Naive thymus-derived CD8-positive, alpha-beta T cell (primary cell): ENCODE results near the gene ZNF766. TPM values are rescaled to one million over a fixed set of nuclear protein-coding genes. Genes with fewer than 3 reads are reported as not detected.
"Not testable (repeated sequence)": the region's sequence is repeated elsewhere in the genome, so short reads cannot be mapped to it uniquely, and the experiment has no call there.

Experiments
- ATAC-seq, 2 donors: fragments of 150-1000 bp; cut with Tn5 transposase in 1 of 2; sonication (Bioruptor Pico), chemical (Tn5 transposase) in 1 of 2; 1 replicate in 1 of 2; 2 replicates in 1 of 2; pipeline ENCODE4 v1.10.0; 2021; ENCODE audit warnings: mild to moderate bottlenecking in 2 of 2, moderate library complexity in 2 of 2
- POLR2A ChIA-PET: fragments of 350-600 bp; sonication (Branson Sonifier 250); formaldehyde crosslinking; loops from one replicate; lab custom pipeline; 2021; ENCODE audit warnings: antibody characterized with exemption; lab: Charles Lee
- DNase-seq, 10 donors: peaks; one replicate each; pipeline versions ENCODE4 v3.0.0 to v3.0.0-alpha.2; 2020 to 2022
- H3K27ac Mint-ChIP-seq, 10 donors: one replicate each; pipeline ENCODE4 v1.8.0; 2020 to 2022; ENCODE audit warnings: mild to moderate bottlenecking in 10 of 10, mixed read lengths in 10 of 10, moderate library complexity in 4 of 10, inconsistent platforms in 1 of 10
- H3K27me3 Mint-ChIP-seq, 5 donors: one replicate each; pipeline ENCODE4 v1.8.0; 2021 to 2022; ENCODE audit warnings: mixed read lengths in 5 of 5
- H3K36me3 Mint-ChIP-seq, 3 donors: one replicate each; pipeline ENCODE4 v1.8.0; 2020 to 2022; ENCODE audit warnings: mixed read lengths in 3 of 3, mild to moderate bottlenecking in 2 of 3, inconsistent platforms in 1 of 3
- H3K4me1 Mint-ChIP-seq, 4 donors: one replicate each; pipeline ENCODE4 v1.8.0; 2021 to 2022; ENCODE audit warnings: mixed read lengths in 4 of 4
- H3K4me3 Mint-ChIP-seq, 10 donors: one replicate each; pipeline ENCODE4 v1.8.0; 2020 to 2022; ENCODE audit warnings: mild to moderate bottlenecking in 10 of 10, mixed read lengths in 10 of 10, moderate library complexity in 6 of 10, inconsistent platforms in 1 of 10
- H3K9me3 Mint-ChIP-seq, 9 donors: one replicate each; pipeline ENCODE4 v1.8.0; 2020 to 2022; ENCODE audit warnings: mixed read lengths in 9 of 9, mild to moderate bottlenecking in 3 of 9, inconsistent platforms in 1 of 9, moderate library complexity in 1 of 9
- polyA plus RNA-seq, 3 donors: library from polyadenylated mRNA; unstranded; fragments of 300-500 nt; fragmentation: Illumina TruSeq; gene quantifications; one replicate each; pipeline ENCODE4 v1.2.3, GENCODE V29; 2021
- total RNA-seq, 8 experiments: library from RNA in 2 of 8; stranded (reverse) in 2 of 8; gene quantifications; one replicate each; pipeline ENCODE4 v1.2.3 and lab custom pipeline; 2021 to 2026

ZNF766 gene
- total and polyA plus RNA-seq, 5 experiments from 2014 or later: 49.6 to 70.5 (median 61.8) TPM

DNA sequence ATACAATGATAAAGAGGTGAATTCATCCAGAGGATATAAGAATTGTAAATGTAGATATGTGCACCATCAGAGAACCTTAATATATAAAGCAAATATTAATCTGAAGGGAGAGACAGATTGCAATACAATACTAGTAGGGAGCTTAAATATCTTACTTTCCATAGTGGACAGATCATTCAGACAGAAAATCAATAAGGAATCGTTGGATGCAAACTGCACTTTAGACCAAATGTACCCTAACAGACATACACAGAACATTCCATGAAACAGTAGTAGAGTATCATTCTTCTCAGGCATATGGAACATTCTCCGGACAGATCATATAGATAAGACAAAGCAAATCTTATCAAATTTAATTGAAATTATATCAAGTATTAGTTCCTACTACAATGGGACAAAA lies 35.0 kb upstream of the ZNF766 start:
- H3K27me3 Mint-ChIP-seq: no peaks in the 10 kb centered on the region
- no peak overlapping the region for H3K4me3 Mint-ChIP-seq
- DNase-seq (no peak), ATAC-seq (no peak)
- H3K27ac Mint-ChIP-seq: peak overlapping the region in 5 of 10 donors; percentile 5 to 73 (median 25)
- no peaks in the 10 kb centered on the region for H3K36me3 Mint-ChIP-seq
- peaks cover 0 to 3% (median 2%) of the 10 kb centered on the region in 4 donors for H3K4me1 Mint-ChIP-seq
- no peaks in the 10 kb centered on the region for H3K9me3 Mint-ChIP-seq
- POLR2A ChIA-PET: no interaction called here

DNA sequence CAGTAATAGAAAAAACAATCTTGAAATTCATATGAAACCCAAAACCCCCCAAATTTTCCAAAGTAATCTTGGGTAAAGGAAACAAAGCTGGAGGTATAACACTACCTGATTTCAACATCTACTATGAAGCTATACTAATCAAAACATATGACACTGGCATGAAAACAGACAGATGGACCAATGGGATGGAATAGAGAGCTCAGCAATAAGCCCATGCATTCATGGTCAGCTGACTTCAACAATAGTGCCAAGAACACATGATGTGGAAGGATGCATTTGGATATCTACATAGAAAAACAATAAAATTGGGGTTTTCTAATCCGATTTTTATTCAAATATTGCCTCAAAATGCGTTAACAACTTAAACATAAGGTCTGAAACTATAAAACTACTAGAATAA lies 32.2 kb upstream of the ZNF766 start:
- Mint-ChIP-seq H3K27me3 (no peaks in the 10 kb centered on the region), H3K36me3 (no peaks in the 10 kb centered on the region), H3K4me3 (no peak overlapping the region), H3K4me1 (peaks cover 0 to 3% (median 1%) of the 10 kb centered on the region in 4 donors), H3K27ac (no peak overlapping the region), H3K9me3 (no peaks in the 10 kb centered on the region)
- DNase-seq: no peak
- POLR2A ChIA-PET: interaction anchor here (0.8 to 1.5 kb wide), 3 partner anchors 48 to 98 kb away, joined by 3 to 7 read pairs (median 6); partner anchors contain the start of genes PPP2R1A, ZNF616 and ZNF836
- no peak for ATAC-seq

DNA sequence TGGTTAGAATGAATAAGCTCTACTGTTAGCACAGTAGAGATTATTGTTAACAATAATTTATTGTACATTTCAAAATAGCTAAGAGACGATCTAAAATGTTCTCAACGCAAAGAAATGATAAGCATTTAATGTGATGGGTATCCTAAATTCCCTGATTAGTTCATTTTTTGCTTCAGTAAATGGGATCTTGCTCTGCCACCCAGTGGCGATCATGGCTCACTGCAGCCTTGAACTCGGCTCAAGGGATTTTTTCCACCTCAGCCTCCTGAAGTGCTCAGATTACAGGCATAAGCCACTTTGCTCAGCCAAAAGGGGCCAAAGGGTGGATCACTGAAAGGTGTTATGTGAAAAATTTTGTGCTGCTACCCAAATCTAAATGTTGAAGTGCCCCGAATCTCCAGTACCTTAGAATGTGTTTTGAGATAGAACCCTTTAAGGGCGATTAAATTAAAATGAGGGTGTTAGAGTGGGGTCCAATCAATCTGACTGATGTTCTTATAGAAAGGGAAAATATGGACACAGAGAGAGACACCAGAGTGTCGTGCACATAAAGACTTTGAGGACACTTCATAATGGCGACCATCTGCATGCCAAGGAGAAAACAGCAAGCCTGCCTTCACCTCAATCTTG lies 31.5 kb upstream of the ZNF766 start:
- DNase-seq: peak; percentile 20 to 69 (median 46)
- H3K4me3 Mint-ChIP-seq: no peak overlapping the region
- no peaks in the 10 kb centered on the region for H3K36me3 Mint-ChIP-seq
- peak overlapping the region in 1 of 10 donors; percentile 50 for H3K27ac Mint-ChIP-seq
- no peaks in the 10 kb centered on the region for H3K9me3 Mint-ChIP-seq
- POLR2A ChIA-PET: interaction anchor here (0.8 to 1.5 kb wide), 3 partner anchors 49 to 99 kb away, joined by 3 to 7 read pairs (median 6); partner anchors contain the start of genes PPP2R1A, ZNF616 and ZNF836
- ATAC-seq: peak; percentile 65 to 66
- peaks cover 0 to 3% (median 1%) of the 10 kb centered on the region in 4 donors for H3K4me1 Mint-ChIP-seq
- H3K27me3 Mint-ChIP-seq: no peaks in the 10 kb centered on the region

GRCh38 chr19:52244021-52244420 lies 25.4 kb upstream of the ZNF766 start:
- H3K4me1 Mint-ChIP-seq: no peaks in the 10 kb centered on the region
- POLR2A ChIA-PET: interaction anchor here (1.1 kb wide), 1 partner anchor 51 kb away, joined by 4 read pairs; no protein-coding TSS in a partner anchor
- DNase-seq: no peak
- no peak overlapping the region for H3K27ac Mint-ChIP-seq
- no peaks in the 10 kb centered on the region for H3K36me3 Mint-ChIP-seq
- H3K4me3 Mint-ChIP-seq: no peak overlapping the region
- peaks cover 0 to 4% (median 1%) of the 10 kb centered on the region in 5 donors for H3K27me3 Mint-ChIP-seq
- no peak for ATAC-seq
- no peaks in the 10 kb centered on the region for H3K9me3 Mint-ChIP-seq

- POLR2A ChIA-PET: interaction anchor here (0.5 kb wide), 1 partner anchor 45 kb away, joined by 3 read pairs; no protein-coding TSS in a partner anchor
- H3K27me3 Mint-ChIP-seq: peaks cover 0 to 4% (median 1%) of the 10 kb centered on the region in 5 donors
- peak overlapping the region in 1 of 10 donors; percentile 8 for H3K27ac Mint-ChIP-seq
- H3K9me3 Mint-ChIP-seq: peaks cover 0 to 4% (median 0%) of the 10 kb centered on the region in 9 donors
- no peaks in the 10 kb centered on the region for H3K4me1 Mint-ChIP-seq
- no peak overlapping the region for H3K4me3 Mint-ChIP-seq
- no peaks in the 10 kb centered on the region for H3K36me3 Mint-ChIP-seq
- ATAC-seq (peak; percentile 69 to 90), DNase-seq (peak; percentile 36 to 84 (median 51))
These were observed 21.1 kb upstream of the ZNF766 start for GRCh38 chr19:52248241-52248640.

GRCh38 chr19:52258426-52258825 lies 11.0 kb upstream of the ZNF766 start:
- POLR2A ChIA-PET: no interaction called here
- peaks cover 0 to 17% (median 8%) of the 10 kb centered on the region in 3 donors for H3K36me3 Mint-ChIP-seq
- no peak for ATAC-seq

GRCh38 chr19:52265556-52265955 lies 3.8 kb upstream of the ZNF766 start:
- DNase-seq, ATAC-seq, H3K27ac Mint-ChIP-seq, H3K4me3 Mint-ChIP-seq, POLR2A ChIA-PET: not testable (repeated sequence)
- Mint-ChIP-seq H3K4me1 (peaks cover 7 to 11% (median 8%) of the 10 kb centered on the region in 4 donors), H3K36me3 (peaks cover 7 to 15% (median 11%) of the 10 kb centered on the region in 3 donors), H3K9me3 (peaks cover 0 to 15% (median 3%) of the 10 kb centered on the region in 9 donors), H3K27me3 (peaks cover 0 to 14% (median 2%) of the 10 kb centered on the region in 5 donors)

More at GRCh38 chr19:52258426-52258825, 11.0 kb upstream of the ZNF766 start:
- H3K27me3 Mint-ChIP-seq: peaks cover 0 to 12% (median 3%) of the 10 kb centered on the region in 5 donors
- H3K9me3 Mint-ChIP-seq: peaks cover 0 to 46% (median 5%) of the 10 kb centered on the region in 9 donors
- no peak overlapping the region for H3K4me3 Mint-ChIP-seq
- H3K27ac Mint-ChIP-seq: no peak overlapping the region
- DNase-seq: no peak
- no peaks in the 10 kb centered on the region for H3K4me1 Mint-ChIP-seq

DNA sequence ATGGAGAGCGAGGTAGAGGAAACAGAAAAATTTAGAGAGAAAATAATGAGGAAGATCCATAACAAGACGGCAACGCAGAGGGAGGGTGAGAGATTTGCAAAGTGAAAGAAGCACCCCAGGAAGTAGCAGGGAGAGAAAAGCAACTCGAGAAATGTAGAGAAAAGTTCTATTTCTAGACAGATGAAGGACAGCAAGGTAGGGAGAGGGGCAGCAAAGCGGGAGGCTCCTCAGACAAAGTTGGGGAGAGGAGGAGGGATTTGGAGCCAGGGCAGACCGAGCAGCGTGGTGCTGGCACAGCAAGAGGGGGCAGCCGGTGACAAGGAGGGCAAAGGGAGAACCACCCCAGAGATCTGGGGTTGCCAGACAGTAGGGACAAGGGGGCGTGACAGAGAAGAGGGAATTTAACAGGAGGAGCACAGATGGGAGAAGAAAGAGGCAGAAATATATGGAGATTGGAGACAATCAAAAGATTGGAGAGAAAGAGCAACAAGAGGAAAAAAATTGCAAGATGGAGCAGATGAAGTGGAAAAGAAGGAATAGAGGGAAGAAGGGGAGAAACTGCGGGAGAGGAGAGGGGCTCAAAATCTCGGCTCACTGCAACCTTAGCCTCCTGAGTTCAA lies 989 bp downstream of the ZNF766 start:
- peaks cover 34 to 49% (median 41%) of the 10 kb centered on the region in 3 donors for H3K36me3 Mint-ChIP-seq
- peaks cover 0 to 49% (median 32%) of the 10 kb centered on the region in 9 donors for H3K9me3 Mint-ChIP-seq
- peak overlapping the region; percentile 91 to 100 (median 98) for H3K4me3 Mint-ChIP-seq
- no peaks in the 10 kb centered on the region for H3K27me3 Mint-ChIP-seq
- DNase-seq (peak in 2 of 10 donors; percentile 9 to 29), ATAC-seq (peak in 1 of 2 donors; percentile 3)
- H3K27ac Mint-ChIP-seq: peak overlapping the region; percentile 95 to 99 (median 98)
- POLR2A ChIA-PET: interaction anchor here (0.8 to 1.4 kb wide), 3 partner anchors 81 to 693 kb away, joined by 3 read pairs; partner anchors contain the start of gene ZNF880
- peaks cover 29 to 52% (median 46%) of the 10 kb centered on the region in 4 donors for H3K4me1 Mint-ChIP-seq

DNA sequence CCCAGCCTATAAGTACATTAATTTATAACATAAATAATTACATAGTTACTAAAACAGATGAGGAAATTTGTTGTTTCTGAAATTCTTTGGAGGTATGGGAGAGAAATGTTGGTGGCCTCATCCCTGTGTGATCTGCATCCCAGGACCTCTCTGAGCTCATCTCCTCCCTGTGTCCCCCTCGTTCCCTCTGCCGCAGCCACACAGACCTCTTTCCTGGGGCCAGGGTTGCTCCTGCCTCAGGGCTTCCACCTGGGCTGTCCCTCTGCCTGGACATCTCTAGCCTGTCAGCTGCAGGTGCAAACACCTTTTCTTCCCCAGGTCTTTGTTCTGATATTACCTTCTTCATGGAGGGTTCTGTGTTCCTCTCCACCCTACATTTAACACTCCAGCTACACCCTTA lies 3.9 kb downstream of the ZNF766 start:
- Mint-ChIP-seq H3K27ac (peak overlapping the region in 1 of 10 donors; percentile 40), H3K4me3 (peak overlapping the region in 5 of 10 donors; percentile 24 to 57 (median 44)), H3K9me3 (peaks cover 0 to 78% (median 32%) of the 10 kb centered on the region in 9 donors), H3K4me1 (peaks cover 33 to 70% (median 57%) of the 10 kb centered on the region in 4 donors), H3K36me3 (peaks cover 54 to 75% (median 67%) of the 10 kb centered on the region in 3 donors), H3K27me3 (no peaks in the 10 kb centered on the region)
- POLR2A ChIA-PET: no interaction called here
- ATAC-seq: no peak
- no peak for DNase-seq

DNA sequence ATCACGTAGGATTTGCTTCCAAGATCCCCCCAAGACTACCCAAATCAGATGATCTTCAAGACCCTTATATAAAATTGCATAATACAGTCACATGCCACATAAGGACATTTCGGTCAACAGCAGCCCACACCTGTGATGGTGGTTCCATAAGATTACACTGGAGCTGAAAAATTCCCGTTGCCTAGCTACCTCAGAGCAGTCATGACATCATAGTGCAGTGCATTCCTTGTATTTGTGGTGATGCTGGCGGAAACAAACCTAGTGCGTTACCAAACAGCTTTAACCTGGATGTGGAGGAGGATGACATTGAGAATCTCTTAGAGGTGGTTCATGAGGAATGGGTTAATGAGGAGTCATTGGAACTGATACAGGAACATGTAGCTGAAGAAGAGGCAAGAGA lies 4.8 kb downstream of the ZNF766 start:
- Mint-ChIP-seq H3K4me1 (peaks cover 36 to 74% (median 60%) of the 10 kb centered on the region in 4 donors), H3K27ac (peak overlapping the region in 2 of 10 donors; percentile 2 to 25), H3K36me3 (peaks cover 63 to 84% (median 76%) of the 10 kb centered on the region in 3 donors), H3K27me3 (no peaks in the 10 kb centered on the region), H3K4me3 (peak overlapping the region in 5 of 10 donors; percentile 11 to 44 (median 31)), H3K9me3 (peaks cover 0 to 87% (median 41%) of the 10 kb centered on the region in 9 donors)
- POLR2A ChIA-PET: interaction anchor here (0.6 kb wide), 1 partner anchor 80 kb away, joined by 3 read pairs; no protein-coding TSS in a partner anchor
- ATAC-seq: no peak
- DNase-seq: no peak

- Mint-ChIP-seq H3K27ac (peak overlapping the region in 1 of 10 donors; percentile 59), H3K36me3 (peaks cover 57 to 81% (median 78%) of the 10 kb centered on the region in 3 donors), H3K4me3 (no peak overlapping the region), H3K4me1 (peaks cover 28 to 64% (median 50%) of the 10 kb centered on the region in 4 donors), H3K27me3 (no peaks in the 10 kb centered on the region), H3K9me3 (peaks cover 0 to 89% (median 43%) of the 10 kb centered on the region in 9 donors)
- DNase-seq (no peak), ATAC-seq (no peak)
- POLR2A ChIA-PET: interaction anchor here (0.7 kb wide), 1 partner anchor 470 kb away, joined by 4 read pairs; no protein-coding TSS in a partner anchor
These were observed 6.6 kb downstream of the ZNF766 start for GRCh38 chr19:52275988-52276387.

DNA sequence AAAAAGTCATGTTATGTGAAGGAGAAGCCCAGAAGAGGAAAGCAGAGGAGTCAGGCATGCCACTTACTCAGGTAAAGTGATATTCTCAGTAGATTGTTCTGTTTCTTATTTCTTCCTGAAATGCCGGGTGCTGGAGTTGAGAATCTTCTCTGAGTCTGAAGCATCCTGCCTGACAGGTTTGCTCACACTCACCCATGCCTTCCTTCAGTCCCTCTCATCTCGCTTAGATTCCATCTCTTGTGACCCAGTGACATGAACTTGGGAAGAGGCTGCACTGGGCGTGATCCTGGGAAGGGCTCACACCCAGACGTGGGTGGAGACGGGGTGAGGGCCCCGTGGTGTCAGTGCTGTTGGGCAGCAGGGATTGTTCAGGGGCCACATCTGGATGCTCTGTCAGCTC lies 8.1 kb downstream of the ZNF766 start:
- POLR2A ChIA-PET: interaction anchor here (0.7 kb wide), 1 partner anchor 13 kb away, joined by 3 read pairs; no protein-coding TSS in a partner anchor
- Mint-ChIP-seq H3K27ac (peak overlapping the region in 1 of 10 donors; percentile 24), H3K4me3 (peak overlapping the region in 3 of 10 donors; percentile 9 to 25 (median 20)), H3K27me3 (no peaks in the 10 kb centered on the region), H3K9me3 (peaks cover 0 to 92% (median 34%) of the 10 kb centered on the region in 9 donors), H3K36me3 (peaks cover 53 to 83% (median 76%) of the 10 kb centered on the region in 3 donors), H3K4me1 (peaks cover 25 to 53% (median 41%) of the 10 kb centered on the region in 4 donors)
- DNase-seq (no peak), ATAC-seq (no peak)
